ENCODE results near the gene PDE3A. TPM values are rescaled to one million over a fixed set of nuclear protein-coding genes. Genes with fewer than 3 reads are reported as not detected.
"Not testable (repeated sequence)": the region's sequence is repeated elsewhere in the genome, so short reads cannot be mapped to it uniquely, and the experiment has no call there.

PDE3A gene
- total and polyA plus RNA-seq, 2 of the 4 experiments (the other 2 are of a cell fraction): 0.09 to 0.18 TPM

GRCh38 chr12:20615020-20615419 is 246.7 kb downstream of the PDE3A start:
- H4K91ac ChIP-seq (ENCODE audit: insufficient read depth, low read depth, low read length); POLR2A ChIA-PET (ENCODE audit: unreplicated experiment); BruUV-seq (replicated peaks); H3K27ac ChIP-seq (ENCODE audit: insufficient read depth, low read length); DNase-seq; intact Hi-C loops (cut with micrococcal nuclease); H4K5ac ChIP-seq (ENCODE audit: low read depth, low read length); H3K4me1 ChIP-seq (ENCODE audit: control insufficient read depth, insufficient read depth, low read length); H3K56ac ChIP-seq (ENCODE audit: extremely low read depth, insufficient read depth, low read length); H3K9ac ChIP-seq (ENCODE audit: low read depth, low read length); H4K8ac ChIP-seq (ENCODE audit: low read depth in 2 of 2, low read length in 2 of 2); H2AFZ ChIP-seq (replicated peaks; ENCODE audit: low read length, poor library complexity); H3K4me3 ChIP-seq (ENCODE audit: insufficient read depth, low read depth, low read length); H3K18ac ChIP-seq (ENCODE audit: low read depth, low read length); H2AK5ac ChIP-seq (ENCODE audit: low read depth, low read length); in situ Hi-C loops (cut with MboI; ENCODE audit: low sequenced_read_pairs); H3K14ac ChIP-seq (replicated peaks; ENCODE audit: low read depth, low read length); H2BK20ac ChIP-seq (ENCODE audit: low read depth, low read length); H2BK15ac ChIP-seq (ENCODE audit: low read depth, low read length); H3K27me3 ChIP-seq (ENCODE audit: control insufficient read depth, insufficient read depth, low read length); dilution Hi-C loops (cut with HindIII; ENCODE audit: low sequenced_read_pairs, unreplicated experiment); ATAC-seq (ENCODE audit: low read depth); H3K36me3 ChIP-seq (ENCODE audit: control insufficient read depth, insufficient read depth, low read length); H3K9me1 ChIP-seq (ENCODE audit: insufficient read depth, low read length); H4K20me1 ChIP-seq (ENCODE audit: insufficient read depth, low read length); H3K4me2 ChIP-seq (ENCODE audit: low read depth, low read length); H2AK9ac ChIP-seq (replicated peaks; ENCODE audit: low read depth, low read length, poor library complexity); H3K79me1 ChIP-seq (ENCODE audit: low read depth in 1 of 2, low read length in 2 of 2); H3K9me3 ChIP-seq (ENCODE audit: control insufficient read depth, insufficient read depth, low read length); H3K4ac ChIP-seq (ENCODE audit: low read depth, low read length); H2BK5ac ChIP-seq (ENCODE audit: low read depth, low read length, poor library complexity, severe bottlenecking); H2BK120ac ChIP-seq (ENCODE audit: low read depth, low read length); H3K23ac ChIP-seq (ENCODE audit: low read depth, low read length): not testable (repeated sequence)
- WGBS, 2 experiments (ENCODE audit: extremely low coverage in 2 of 2, insufficient read length in 1 of 2): 92% methylated on average over 6 of the region's 8 CpGs; no CpG with 5 or more reads in 1 of the 2 experiments
- CTCF ChIA-PET: interaction anchor here (0.9 kb wide), 1 partner anchor 13 kb away, joined by 3 read pairs; no protein-coding TSS in a partner anchor

All from IMR-90 (cell line).